Calu3 (cell line): ENCODE results near the gene SORBS2. TPM values are rescaled to one million over a fixed set of nuclear protein-coding genes. Genes with fewer than 3 reads are reported as not detected.

Source experiments
- BruUV-seq: library from RNA; stranded (reverse); fragments of 400-500 nt; replicated peaks from 2 replicates; lab custom pipeline; 2021; lab: Mats Ljungman, UMichigan
- CTCF ChIA-PET: fragments of 300-600 bp; sonication (Branson Sonifier 250); formaldehyde crosslinking; loops from one replicate; lab custom pipeline; 2022; ENCODE audit warnings: antibody characterized with exemption; lab: Charles Lee
- DNase-seq: peaks from one replicate; pipeline ENCODE4 v3.0.0; 2022
- H3K27ac Mint-ChIP-seq: one replicate; pipeline ENCODE4 v1.8.0; 2022; ENCODE audit warnings: mixed read lengths; ENCODE audit not compliant: unreplicated experiment
- H3K27me3 Mint-ChIP-seq: one replicate; pipeline ENCODE4 v1.8.0; 2022; ENCODE audit warnings: mixed read lengths; ENCODE audit not compliant: unreplicated experiment
- H3K36me3 Mint-ChIP-seq: one replicate; pipeline ENCODE4 v1.8.0; 2022; ENCODE audit warnings: mild to moderate bottlenecking, moderate library complexity, mixed read lengths; ENCODE audit not compliant: insufficient read depth, unreplicated experiment
- H3K4me1 Mint-ChIP-seq: one replicate; pipeline ENCODE4 v1.8.0; 2022; ENCODE audit warnings: mild to moderate bottlenecking, low read depth, mixed read lengths; ENCODE audit not compliant: unreplicated experiment
- H3K4me3 Mint-ChIP-seq: one replicate; pipeline ENCODE4 v1.8.0; 2022; ENCODE audit warnings: mild to moderate bottlenecking, low read depth, moderate library complexity, mixed read lengths; ENCODE audit not compliant: unreplicated experiment
- H3K9me3 Mint-ChIP-seq: one replicate; pipeline ENCODE4 v1.8.0; 2022; ENCODE audit warnings: low read depth, mixed read lengths; ENCODE audit not compliant: unreplicated experiment
- CTCF ChIP-seq: fragments of 200-600 bp; IDR thresholded peaks from one replicate; pipeline ENCODE4 v1.8.0; 2022; ENCODE audit warnings: antibody characterized with exemption; ENCODE audit not compliant: unreplicated experiment
- intact Hi-C: fragments of 100-400 bp; cut with micrococcal nuclease; formaldehyde crosslinking; loops from one replicate; pipeline ENCODE4 v1.10.0; 2022; ENCODE audit not compliant: unreplicated experiment
- total RNA-seq: library from RNA; stranded (reverse); gene quantifications from 2 replicates; pipeline ENCODE4 v1.2.3, GENCODE V29; 2022

Gene SORBS2
- total RNA-seq, 1 experiment from 2014 or later, result 52.8 TPM

GRCh38 chr4:185679523-185679922 is 132.5 kb downstream of the SORBS2 start:
- Mint-ChIP-seq H3K27me3 (no peaks in the 10 kb centered on the region), H3K9me3 (no peaks in the 10 kb centered on the region), H3K36me3 (peaks cover 3% of the 10 kb centered on the region), H3K27ac (no peak overlapping the region), H3K4me1 (no peaks in the 10 kb centered on the region), H3K4me3 (no peak overlapping the region)
- intact Hi-C loops, result no loop called here
- DNase-seq, result no peak
- CTCF ChIA-PET, result interaction anchor here (0.6 kb wide), 1 partner anchor 255 kb away, joined by 3 read pairs; no protein-coding TSS in a partner anchor
- TF ChIP-seq CTCF, result no peak
- no TSS peak for BruUV-seq

- Mint-ChIP-seq H3K9me3 (no peaks in the 10 kb centered on the region), H3K27me3 (no peaks in the 10 kb centered on the region), H3K4me1 (no peaks in the 10 kb centered on the region), H3K4me3 (no peak overlapping the region), H3K36me3 (peaks cover 5% of the 10 kb centered on the region), H3K27ac (no peak overlapping the region)
- no peak for DNase-seq
- CTCF ChIA-PET, result interaction anchor here (0.5 kb wide), 1 partner anchor 27 kb away, joined by 3 read pairs; no protein-coding TSS in a partner anchor
- no TSS peak for BruUV-seq
- intact Hi-C loops, result no loop called here
- no peak for TF ChIP-seq CTCF
These were observed 134.2 kb downstream of the SORBS2 start for GRCh38 chr4:185677637-185678314.

GRCh38 chr4:185672618-185673017 is 139.4 kb downstream of the SORBS2 start:
- no peaks in the 10 kb centered on the region for H3K27me3 Mint-ChIP-seq
- no peak overlapping the region for H3K27ac Mint-ChIP-seq
- no peak for DNase-seq
- H3K4me3 Mint-ChIP-seq, result no peak overlapping the region
- H3K36me3 Mint-ChIP-seq, result peaks cover 5% of the 10 kb centered on the region
- CTCF ChIA-PET, result no interaction called here
- no peaks in the 10 kb centered on the region for H3K4me1 Mint-ChIP-seq
- no peak for TF ChIP-seq CTCF
- intact Hi-C loops, result no loop called here
- BruUV-seq, result no TSS peak
- no peaks in the 10 kb centered on the region for H3K9me3 Mint-ChIP-seq

GRCh38 chr4:185672151-185672550 is 139.8 kb downstream of the SORBS2 start:
- TF ChIP-seq CTCF, result no peak
- Mint-ChIP-seq H3K36me3 (peaks cover 5% of the 10 kb centered on the region), H3K27me3 (no peaks in the 10 kb centered on the region), H3K9me3 (no peaks in the 10 kb centered on the region), H3K4me3 (no peak overlapping the region), H3K27ac (no peak overlapping the region), H3K4me1 (no peaks in the 10 kb centered on the region)
- DNase-seq, result no peak
- no TSS peak for BruUV-seq
- CTCF ChIA-PET, result no interaction called here
- intact Hi-C loops, result no loop called here
